ENCODE data around the gene NDUFS8.
"Not testable (repeated sequence)": the region's sequence is repeated elsewhere in the genome, so short reads cannot be mapped to it uniquely, and the experiment has no call there.

The NDUFS8 gene

GRCh38 chr11:67990546-67991346, 39.7 kb upstream of the NDUFS8 start:
- not testable (repeated sequence) for H3K27me3 ChIP-seq (ENCODE audit: insufficient read depth, low read length, poor library complexity, severe bottlenecking); H3F3A ChIP-seq (ENCODE audit: low read depth); H3K36me3 ChIP-seq (ENCODE audit: insufficient read depth, low read length); H3K4me3 ChIP-seq (ENCODE audit: low read length, poor library complexity, severe bottlenecking); H3K79me2 ChIP-seq (ENCODE audit: insufficient read depth, low read length); H2AFZ ChIP-seq (ENCODE audit: low read length); H4K20me1 ChIP-seq (ENCODE audit: insufficient read depth, low read length, poor library complexity, severe bottlenecking); H3K4me2 ChIP-seq (ENCODE audit: low read depth, low read length, poor library complexity, severe bottlenecking); H3K9ac ChIP-seq (ENCODE audit: low read depth, low read length, poor library complexity, severe bottlenecking); H3K4me1 ChIP-seq (ENCODE audit: insufficient read depth, low read length, poor library complexity, severe bottlenecking); H3K9me3 ChIP-seq (ENCODE audit: insufficient read depth, low read depth, low read length); H3K9me2 ChIP-seq (replicated peaks; ENCODE audit: low read depth, low read length)

- H3K9ac ChIP-seq (ENCODE audit: low read depth, low read length, poor library complexity, severe bottlenecking); H3K79me2 ChIP-seq (ENCODE audit: insufficient read depth, low read length); H3K4me1 ChIP-seq (ENCODE audit: insufficient read depth, low read length, poor library complexity, severe bottlenecking); H4K20me1 ChIP-seq (ENCODE audit: insufficient read depth, low read length, poor library complexity, severe bottlenecking); H3K36me3 ChIP-seq (ENCODE audit: insufficient read depth, low read length); H3K4me2 ChIP-seq (ENCODE audit: low read depth, low read length, poor library complexity, severe bottlenecking); H3K4me3 ChIP-seq (ENCODE audit: low read length, poor library complexity, severe bottlenecking); H3K9me2 ChIP-seq (replicated peaks; ENCODE audit: low read depth, low read length); H2AFZ ChIP-seq (ENCODE audit: low read length); H3F3A ChIP-seq (ENCODE audit: low read depth); H3K27me3 ChIP-seq (ENCODE audit: insufficient read depth, low read length, poor library complexity, severe bottlenecking); H3K9me3 ChIP-seq (ENCODE audit: insufficient read depth, low read depth, low read length): not testable (repeated sequence)
Observed at GRCh38 chr11:67991347-67992121, 38.9 kb upstream of the NDUFS8 start.

GRCh38 chr11:67993821-67994220, 36.7 kb upstream of the NDUFS8 start:
- H3K9me3 ChIP-seq (ENCODE audit: insufficient read depth, low read depth, low read length); H4K20me1 ChIP-seq (ENCODE audit: insufficient read depth, low read length, poor library complexity, severe bottlenecking); H3K27me3 ChIP-seq (ENCODE audit: insufficient read depth, low read length, poor library complexity, severe bottlenecking); H3K4me3 ChIP-seq (ENCODE audit: low read length, poor library complexity, severe bottlenecking); H3K9me2 ChIP-seq (replicated peaks; ENCODE audit: low read depth, low read length); H3K4me2 ChIP-seq (ENCODE audit: low read depth, low read length, poor library complexity, severe bottlenecking); H3K9ac ChIP-seq (ENCODE audit: low read depth, low read length, poor library complexity, severe bottlenecking); H2AFZ ChIP-seq (ENCODE audit: low read length); H3K79me2 ChIP-seq (ENCODE audit: insufficient read depth, low read length); H3F3A ChIP-seq (ENCODE audit: low read depth); H3K36me3 ChIP-seq (ENCODE audit: insufficient read depth, low read length): not testable (repeated sequence)
- TF ChIP-seq CTCF (conservative IDR thresholded peaks at IDR 0.05; ENCODE audit: low read length) = peak; percentile 58
- peaks cover 16% of the 10 kb centered on the region for H3K4me1 ChIP-seq (ENCODE audit: insufficient read depth, low read length, poor library complexity, severe bottlenecking)

GRCh38 chr11:67994387-67994786, 36.1 kb upstream of the NDUFS8 start:
- H3K9ac ChIP-seq (ENCODE audit: low read depth, low read length, poor library complexity, severe bottlenecking); H3F3A ChIP-seq (ENCODE audit: low read depth); H3K4me3 ChIP-seq (ENCODE audit: low read length, poor library complexity, severe bottlenecking); H3K36me3 ChIP-seq (ENCODE audit: insufficient read depth, low read length); H4K20me1 ChIP-seq (ENCODE audit: insufficient read depth, low read length, poor library complexity, severe bottlenecking); H2AFZ ChIP-seq (ENCODE audit: low read length); H3K4me2 ChIP-seq (ENCODE audit: low read depth, low read length, poor library complexity, severe bottlenecking); H3K79me2 ChIP-seq (ENCODE audit: insufficient read depth, low read length); H3K27me3 ChIP-seq (ENCODE audit: insufficient read depth, low read length, poor library complexity, severe bottlenecking); H3K9me2 ChIP-seq (replicated peaks; ENCODE audit: low read depth, low read length); H3K9me3 ChIP-seq (ENCODE audit: insufficient read depth, low read depth, low read length): not testable (repeated sequence)
- H3K4me1 ChIP-seq (ENCODE audit: insufficient read depth, low read length, poor library complexity, severe bottlenecking) = peaks cover 21% of the 10 kb centered on the region

GRCh38 chr11:67995129-67995528, 35.4 kb upstream of the NDUFS8 start:
- not testable (repeated sequence) for H3K79me2 ChIP-seq (ENCODE audit: insufficient read depth, low read length); H2AFZ ChIP-seq (ENCODE audit: low read length); H3F3A ChIP-seq (ENCODE audit: low read depth); H3K27me3 ChIP-seq (ENCODE audit: insufficient read depth, low read length, poor library complexity, severe bottlenecking); H3K9ac ChIP-seq (ENCODE audit: low read depth, low read length, poor library complexity, severe bottlenecking); H3K4me3 ChIP-seq (ENCODE audit: low read length, poor library complexity, severe bottlenecking); H3K9me3 ChIP-seq (ENCODE audit: insufficient read depth, low read depth, low read length); H3K4me2 ChIP-seq (ENCODE audit: low read depth, low read length, poor library complexity, severe bottlenecking); H3K36me3 ChIP-seq (ENCODE audit: insufficient read depth, low read length); H3K9me2 ChIP-seq (replicated peaks; ENCODE audit: low read depth, low read length); H4K20me1 ChIP-seq (ENCODE audit: insufficient read depth, low read length, poor library complexity, severe bottlenecking)
- peaks cover 27% of the 10 kb centered on the region for H3K4me1 ChIP-seq (ENCODE audit: insufficient read depth, low read length, poor library complexity, severe bottlenecking)

GRCh38 chr11:67995579-67995978, 34.9 kb upstream of the NDUFS8 start:
- H2AFZ ChIP-seq (ENCODE audit: low read length) = not testable (repeated sequence)

More at GRCh38 chr11:67995579-67995978, 34.9 kb upstream of the NDUFS8 start:
- H3K36me3 ChIP-seq (ENCODE audit: insufficient read depth, low read length); H3K9me2 ChIP-seq (replicated peaks; ENCODE audit: low read depth, low read length); H3F3A ChIP-seq (ENCODE audit: low read depth); H3K4me3 ChIP-seq (ENCODE audit: low read length, poor library complexity, severe bottlenecking); H3K79me2 ChIP-seq (ENCODE audit: insufficient read depth, low read length); H3K9me3 ChIP-seq (ENCODE audit: insufficient read depth, low read depth, low read length); H3K27me3 ChIP-seq (ENCODE audit: insufficient read depth, low read length, poor library complexity, severe bottlenecking); H3K4me2 ChIP-seq (ENCODE audit: low read depth, low read length, poor library complexity, severe bottlenecking); H4K20me1 ChIP-seq (ENCODE audit: insufficient read depth, low read length, poor library complexity, severe bottlenecking); H3K9ac ChIP-seq (ENCODE audit: low read depth, low read length, poor library complexity, severe bottlenecking): not testable (repeated sequence)
- H3K4me1 ChIP-seq (ENCODE audit: insufficient read depth, low read length, poor library complexity, severe bottlenecking) = peaks cover 29% of the 10 kb centered on the region
